Kidney (tissue), 14 donors: ENCODE data around the gene PARP15. TPM values are rescaled to one million over a fixed set of nuclear protein-coding genes. Genes with fewer than 3 reads are reported as not detected.

Source experiments
- DNase-seq, 5 donors: peaks; one replicate each; pipeline ENCODE4 v3.0.0-alpha.2; 2013 to 2020
- FAIRE-seq: peaks from 2 replicates; lab custom pipeline; 2012; peaks lifted over from hg19 to GRCh38; lab: Jason Lieb, UNC
- H3K27ac ChIP-seq, 2 donors: one replicate each; pipeline ENCODE4 v1.7.0; 2013; ENCODE audit warnings: low read depth in 2 of 2, low read length in 2 of 2, inconsistent platforms in 1 of 2
- H3K27me3 ChIP-seq: one replicate; pipeline ENCODE4 v1.7.1; 2013; ENCODE audit warnings: low read length, inconsistent platforms; ENCODE audit not compliant: control insufficient read depth, insufficient read depth
- H3K36me3 ChIP-seq, 3 donors: one replicate each; pipeline versions ENCODE4 v1.7.0 to v1.7.1; 2013; ENCODE audit warnings: low read length in 3 of 3, control low read depth in 1 of 3, inconsistent platforms in 1 of 3; ENCODE audit not compliant: insufficient read depth in 3 of 3, control insufficient read depth in 2 of 3
- H3K4me1 ChIP-seq, 3 donors: one replicate each; pipeline versions ENCODE4 v1.7.0 to v1.7.1; 2013; ENCODE audit warnings: low read length in 3 of 3, inconsistent platforms in 1 of 3, low read depth in 1 of 3; ENCODE audit not compliant: control insufficient read depth in 2 of 3, insufficient read depth in 2 of 3
- H3K4me3 ChIP-seq, 3 donors: one replicate each; pipeline versions ENCODE4 v1.7.0 to v1.8.1; 2013; ENCODE audit warnings: low read length in 3 of 3, control low read depth in 1 of 3, inconsistent platforms in 1 of 3
- H3K9ac ChIP-seq, 3 donors: one replicate each; pipeline versions ENCODE4 v1.7.0 to v1.7.1; 2013; ENCODE audit warnings: low read length in 3 of 3, control low read depth in 1 of 3, inconsistent platforms in 1 of 3
- H3K9me3 ChIP-seq, 3 donors: one replicate each; pipeline versions ENCODE4 v1.7.0 to v1.7.1; 2013; ENCODE audit warnings: low read length in 3 of 3, control low read depth in 1 of 3, inconsistent platforms in 1 of 3; ENCODE audit not compliant: control insufficient read depth in 2 of 3, insufficient read depth in 1 of 3
- intact Hi-C: fragments of 100-400 bp; cut with DNase I; formaldehyde crosslinking; loops from one replicate; pipeline ENCODE4 v1.11.1; 2022
- polyA plus RNA-seq: library from polyadenylated mRNA; stranded (reverse); fragments of 350-450 nt; fragmentation: Illumina TruSeq; extraction: RNeasy Lipid Tissue Mini Kit (QIAGEN cat#74804); gene quantifications from one replicate; pipeline ENCODE4 v1.2.3, GENCODE V29; 2014; ENCODE audit warnings: low read depth, low replicate concordance; ENCODE audit not compliant: insufficient read depth
- total RNA-seq: library from RNA; stranded (reverse); fragmentation: NEBNext Ultra II Directional; extraction: Animal tissue kit (Norgen Biotek cat#: 25700); gene quantifications from one replicate; pipeline ENCODE4 v1.2.1, GENCODE V29; 2021
- TF ChIP-seq, protein P1 (sequence below): IDR thresholded peaks from 3 replicates; pipeline ENCODE4 v1.5.1; 2012; ENCODE audit warnings: mild to moderate bottlenecking, moderate library complexity, borderline replicate concordance; ENCODE audit not compliant: insufficient read depth; ENCODE audit errors: extremely low read depth
- donor health status: control.
- donor health status: control.
- donor health status: control.
- donor health status: control.
- donor health status: control.
- donor health status: DM: yes; HTN: yes; CAD: no.
- donor health status: Normal renal cell carcinoma (clear cell type).

The PARP15 gene
- total and polyA plus RNA-seq, 2 donors from 2014 or later: 4.9 TPM; not detected in 1

- peak overlapping the region in 2 of 3 donors; percentile 37 to 53 for H3K4me3 ChIP-seq
- no peaks in the 10 kb centered on the region for H3K4me1 ChIP-seq
- no peak overlapping the region for H3K9ac ChIP-seq
- no peaks in the 10 kb centered on the region for H3K27me3 ChIP-seq
- no peaks in the 10 kb centered on the region for H3K36me3 ChIP-seq
- no peak for FAIRE-seq
- no peak for DNase-seq
- no peak overlapping the region for H3K27ac ChIP-seq
- peaks cover 0 to 13% (median 2%) of the 10 kb centered on the region in 3 donors for H3K9me3 ChIP-seq
- TF ChIP-seq, protein P1, sequence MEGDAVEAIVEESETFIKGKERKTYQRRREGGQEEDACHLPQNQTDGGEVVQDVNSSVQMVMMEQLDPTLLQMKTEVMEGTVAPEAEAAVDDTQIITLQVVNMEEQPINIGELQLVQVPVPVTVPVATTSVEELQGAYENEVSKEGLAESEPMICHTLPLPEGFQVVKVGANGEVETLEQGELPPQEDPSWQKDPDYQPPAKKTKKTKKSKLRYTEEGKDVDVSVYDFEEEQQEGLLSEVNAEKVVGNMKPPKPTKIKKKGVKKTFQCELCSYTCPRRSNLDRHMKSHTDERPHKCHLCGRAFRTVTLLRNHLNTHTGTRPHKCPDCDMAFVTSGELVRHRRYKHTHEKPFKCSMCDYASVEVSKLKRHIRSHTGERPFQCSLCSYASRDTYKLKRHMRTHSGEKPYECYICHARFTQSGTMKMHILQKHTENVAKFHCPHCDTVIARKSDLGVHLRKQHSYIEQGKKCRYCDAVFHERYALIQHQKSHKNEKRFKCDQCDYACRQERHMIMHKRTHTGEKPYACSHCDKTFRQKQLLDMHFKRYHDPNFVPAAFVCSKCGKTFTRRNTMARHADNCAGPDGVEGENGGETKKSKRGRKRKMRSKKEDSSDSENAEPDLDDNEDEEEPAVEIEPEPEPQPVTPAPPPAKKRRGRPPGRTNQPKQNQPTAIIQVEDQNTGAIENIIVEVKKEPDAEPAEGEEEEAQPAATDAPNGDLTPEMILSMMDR: no peak
- intact Hi-C loops: no loop called here
These were observed 755 bp downstream of the PARP15 start for GRCh38 chr3:122578069-122578740.

- intact Hi-C loops: no loop called here
- no peaks in the 10 kb centered on the region for H3K36me3 ChIP-seq
- TF ChIP-seq, protein P1: no peak
- H3K4me1 ChIP-seq: no peaks in the 10 kb centered on the region
- no peaks in the 10 kb centered on the region for H3K27me3 ChIP-seq
- DNase-seq (no peak), FAIRE-seq (peak; percentile 44)
- H3K27ac ChIP-seq: no peak overlapping the region
- H3K9me3 ChIP-seq: peaks cover 0 to 13% (median 2%) of the 10 kb centered on the region in 3 donors
- H3K4me3 ChIP-seq: no peak overlapping the region
- H3K9ac ChIP-seq: no peak overlapping the region
These were observed 3.0 kb downstream of the PARP15 start for GRCh38 chr3:122580470-122580869.

GRCh38 chr3:122581622-122582021 is 4.2 kb downstream of the PARP15 start:
- no peaks in the 10 kb centered on the region for H3K4me1 ChIP-seq
- no peaks in the 10 kb centered on the region for H3K27me3 ChIP-seq
- H3K36me3 ChIP-seq: no peaks in the 10 kb centered on the region
- TF ChIP-seq, protein P1: no peak
- peaks cover 0 to 13% (median 2%) of the 10 kb centered on the region in 3 donors for H3K9me3 ChIP-seq
- no peak for FAIRE-seq
- no peak overlapping the region for H3K9ac ChIP-seq
- H3K27ac ChIP-seq: no peak overlapping the region
- DNase-seq: no peak
- no peak overlapping the region for H3K4me3 ChIP-seq
- intact Hi-C loops: no loop called here

GRCh38 chr3:122582390-122582789 is 4.9 kb downstream of the PARP15 start:
- H3K27ac ChIP-seq: no peak overlapping the region

More at GRCh38 chr3:122582390-122582789, 4.9 kb downstream of the PARP15 start:
- Histone ChIP-seq H3K9me3 (peaks cover 0 to 13% (median 2%) of the 10 kb centered on the region in 3 donors), H3K27me3 (no peaks in the 10 kb centered on the region), H3K4me3 (no peak overlapping the region), H3K9ac (no peak overlapping the region), H3K36me3 (no peaks in the 10 kb centered on the region), H3K4me1 (no peaks in the 10 kb centered on the region)
- DNase-seq (no peak), FAIRE-seq (no peak)
- intact Hi-C loops: no loop called here
- TF ChIP-seq, protein P1: no peak
